Measurements from ENCODE around the gene CLINT1. TPM values are rescaled to one million over a fixed set of nuclear protein-coding genes. Genes with fewer than 3 reads are reported as not detected.
A peak's percentile ranks its signal among the peaks of the same experiment; 100 is the strongest.

Gene CLINT1
- total RNA-seq, 2 donors from 2014 or later, result 76.3 to 83.6 TPM

GRCh38 chr5:157817928-157818327, 41.0 kb downstream of the CLINT1 start:
- Histone ChIP-seq H3K4me3 (no peak overlapping the region), H3K36me3 (peaks cover 16% of the 10 kb centered on the region), H3K27ac (no peak overlapping the region), H3K27me3 (no peaks in the 10 kb centered on the region), H3K4me1 (peaks cover 0 to 23% of the 10 kb centered on the region in 2 donors), H3K9me3 (no peaks in the 10 kb centered on the region)
- no peak for DNase-seq (ENCODE audit: low spot score)
- no peak for TF ChIP-seq CTCF (IDR thresholded peaks at IDR 0.05)

DNA sequence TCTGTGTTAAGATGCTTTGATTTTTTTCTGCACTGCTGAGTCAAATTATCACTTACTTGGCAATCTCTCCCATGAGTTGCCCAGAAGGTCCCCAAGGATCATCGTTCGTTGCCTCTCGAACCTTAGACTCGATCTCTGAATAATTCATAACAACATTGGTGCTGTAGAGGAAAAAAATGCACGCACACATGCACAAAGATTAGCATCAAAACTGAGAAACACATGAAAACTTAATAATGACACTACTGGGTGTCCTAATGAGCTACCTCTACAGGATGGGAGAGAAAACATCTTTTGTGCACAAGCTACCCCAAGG, 41.6 kb downstream of the CLINT1 start:
- H3K4me1 ChIP-seq, result peaks cover 0 to 23% of the 10 kb centered on the region in 2 donors
- H3K4me3 ChIP-seq, result no peak overlapping the region
- no peaks in the 10 kb centered on the region for H3K9me3 ChIP-seq
- no peaks in the 10 kb centered on the region for H3K27me3 ChIP-seq
- no peak for TF ChIP-seq CTCF (IDR thresholded peaks at IDR 0.05)
- H3K36me3 ChIP-seq, result peaks cover 21% of the 10 kb centered on the region
- H3K27ac ChIP-seq, result no peak overlapping the region
- DNase-seq (ENCODE audit: low spot score), result no peak

DNA sequence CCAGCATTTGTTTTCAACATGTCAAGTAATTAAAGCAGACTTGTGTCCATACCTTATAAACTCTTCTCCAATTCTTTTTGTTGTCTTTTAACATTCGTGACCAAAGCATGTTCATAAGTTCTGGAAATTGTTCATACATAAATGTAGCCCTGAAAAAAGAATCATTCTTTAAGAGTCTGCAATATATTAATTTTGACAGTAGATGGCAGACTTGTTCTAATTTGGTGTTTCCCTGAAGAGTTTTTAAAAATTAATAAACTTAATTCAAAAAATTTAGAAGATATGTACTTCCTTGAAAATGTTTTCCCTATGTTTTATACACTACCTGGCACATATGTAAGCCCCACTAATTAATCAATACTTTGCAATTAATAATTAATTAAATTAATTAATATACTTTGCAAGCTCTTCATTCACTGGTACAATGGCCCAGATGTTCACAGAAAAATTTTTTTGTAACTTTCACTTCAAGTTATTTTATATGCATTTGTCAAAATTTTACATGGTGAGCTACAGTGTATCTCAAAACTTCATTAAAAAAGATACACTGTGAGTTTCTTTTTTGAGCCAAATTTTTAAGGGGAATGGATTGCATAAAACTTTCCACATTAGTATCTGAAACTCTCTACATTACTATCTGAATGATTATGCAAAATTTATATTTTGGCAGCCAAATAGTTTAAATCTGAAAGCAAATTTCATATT, 42.1 kb downstream of the CLINT1 start:
- peak; percentile 45 to 75 for TF ChIP-seq CTCF (IDR thresholded peaks at IDR 0.05)
- no peak for DNase-seq (ENCODE audit: low spot score)
- peaks cover 25% of the 10 kb centered on the region for H3K36me3 ChIP-seq
- no peaks in the 10 kb centered on the region for H3K9me3 ChIP-seq
- no peak overlapping the region for H3K4me3 ChIP-seq
- no peaks in the 10 kb centered on the region for H3K27me3 ChIP-seq
- peaks cover 0 to 23% of the 10 kb centered on the region in 2 donors for H3K4me1 ChIP-seq
- no peak overlapping the region for H3K27ac ChIP-seq

DNA sequence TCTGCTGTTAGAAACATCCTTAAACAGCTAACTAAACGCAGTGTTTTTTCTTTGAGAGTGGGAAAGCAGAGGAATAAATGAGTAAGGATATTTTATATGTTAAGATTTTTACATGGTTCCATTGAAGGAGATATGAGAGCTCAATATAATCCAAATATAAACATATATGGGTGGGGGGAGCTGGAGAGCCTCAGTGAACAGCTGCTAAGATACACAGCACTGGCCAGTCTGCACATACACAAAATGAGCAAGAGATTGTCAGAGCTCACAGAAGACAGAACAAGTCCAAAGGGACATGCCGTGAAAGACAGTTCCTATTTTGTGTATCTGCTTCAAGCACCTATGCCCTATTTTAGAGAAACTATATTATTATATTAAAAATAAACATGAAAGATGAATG, 46.9 kb downstream of the CLINT1 start:
- no peak overlapping the region for H3K4me3 ChIP-seq
- no peaks in the 10 kb centered on the region for H3K4me1 ChIP-seq
- no peak for TF ChIP-seq CTCF (IDR thresholded peaks at IDR 0.05)
- H3K36me3 ChIP-seq, result peaks cover 51% of the 10 kb centered on the region
- no peak overlapping the region for H3K27ac ChIP-seq
- DNase-seq (ENCODE audit: low spot score), result no peak
- no peaks in the 10 kb centered on the region for H3K27me3 ChIP-seq
- no peaks in the 10 kb centered on the region for H3K9me3 ChIP-seq

DNA sequence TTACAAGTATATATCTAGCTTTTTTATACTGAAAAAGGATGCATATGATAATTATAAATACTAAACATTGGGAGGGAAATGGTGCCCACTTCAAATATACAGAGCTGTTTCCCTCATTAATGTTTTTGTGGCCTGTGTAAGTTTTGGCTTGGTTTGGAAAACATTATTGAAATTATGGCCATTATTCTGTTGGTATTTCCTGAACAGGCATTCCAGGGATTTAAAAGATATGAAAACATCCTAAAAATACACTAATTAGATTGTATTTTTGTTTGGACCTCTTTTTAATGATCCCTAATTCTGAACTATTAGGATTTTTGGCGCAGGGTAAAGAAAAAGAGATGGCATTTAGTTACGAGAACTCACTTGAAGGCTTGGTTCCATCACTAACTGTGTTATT, 50.9 kb downstream of the CLINT1 start:
- H3K27me3 ChIP-seq, result no peaks in the 10 kb centered on the region
- DNase-seq (ENCODE audit: low spot score), result no peak
- no peak overlapping the region for H3K4me3 ChIP-seq
- H3K36me3 ChIP-seq, result peaks cover 69% of the 10 kb centered on the region
- no peak overlapping the region for H3K27ac ChIP-seq
- no peaks in the 10 kb centered on the region for H3K9me3 ChIP-seq
- TF ChIP-seq CTCF (IDR thresholded peaks at IDR 0.05), result no peak
- H3K4me1 ChIP-seq, result no peaks in the 10 kb centered on the region

DNA sequence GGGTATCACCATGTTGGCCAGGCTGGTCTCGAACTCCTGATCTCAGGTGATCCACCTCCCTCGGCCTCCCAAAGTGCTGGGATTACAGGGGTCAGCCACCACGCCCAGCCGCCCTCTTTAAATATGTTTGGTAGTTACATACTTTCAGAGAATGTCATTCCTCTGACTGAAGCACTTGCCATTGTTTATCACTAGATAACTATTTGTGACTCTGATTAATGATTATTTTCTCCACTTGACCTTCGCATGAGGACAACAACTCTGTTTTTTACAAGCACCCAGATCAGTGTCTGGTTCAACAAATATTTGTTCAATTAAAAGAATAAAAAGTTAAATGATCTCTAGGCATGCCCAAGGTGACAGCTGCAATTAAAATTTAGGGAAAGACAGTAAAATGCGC, 56.2 kb downstream of the CLINT1 start:
- TF ChIP-seq CTCF (IDR thresholded peaks at IDR 0.05), result no peak
- H3K36me3 ChIP-seq, result peaks cover 37% of the 10 kb centered on the region

More for the DNA sequence above, 56.2 kb downstream of the CLINT1 start:
- no peak for DNase-seq (ENCODE audit: low spot score)
- Histone ChIP-seq H3K27ac (no peak overlapping the region), H3K4me3 (no peak overlapping the region), H3K4me1 (no peaks in the 10 kb centered on the region), H3K27me3 (no peaks in the 10 kb centered on the region), H3K9me3 (no peaks in the 10 kb centered on the region)
